Parathyroid adenoma (tissue), 2 donors: ENCODE data around the gene CABP7.

Source experiments
- H2AFZ ChIP-seq: fragments of 300-600 bp; sonication (generic); one replicate; pipeline ENCODE4 v1.7.0; 2017; ENCODE audit warnings: antibody characterized with exemption, mild to moderate bottlenecking
- H3K27ac ChIP-seq: fragments of 300-600 bp; sonication (generic); one replicate; pipeline ENCODE4 v1.7.0; 2017
- H3K27me3 ChIP-seq: fragments of 300-600 bp; sonication (generic); one replicate; pipeline ENCODE4 v1.7.0; 2017; ENCODE audit warnings: low read length; ENCODE audit not compliant: control insufficient read depth, insufficient read depth
- H3K36me3 ChIP-seq: fragments of 300-600 bp; sonication (generic); one replicate; pipeline ENCODE4 v1.7.0; 2017; ENCODE audit warnings: low read length; ENCODE audit not compliant: control insufficient read depth, insufficient read depth
- H3K4me1 ChIP-seq: fragments of 300-600 bp; sonication (generic); one replicate; pipeline ENCODE4 v1.7.0; 2017; ENCODE audit warnings: control low read depth
- H3K4me2 ChIP-seq: fragments of 300-600 bp; sonication (generic); one replicate; pipeline ENCODE4 v1.7.0; 2017; ENCODE audit warnings: low read length
- H3K4me3 ChIP-seq: fragments of 300-600 bp; sonication (generic); one replicate; pipeline ENCODE4 v1.7.0; 2017; ENCODE audit warnings: low read depth, low read length
- H3K79me2 ChIP-seq: fragments of 300-600 bp; sonication (generic); one replicate; pipeline ENCODE4 v1.7.0; 2017; ENCODE audit warnings: control low read depth
- H3K9ac ChIP-seq: fragments of 300-600 bp; sonication (generic); one replicate; pipeline ENCODE4 v1.7.0; 2017; ENCODE audit warnings: mild to moderate bottlenecking
- H3K9me3 ChIP-seq: fragments of 300-600 bp; sonication (generic); one replicate; pipeline ENCODE4 v1.7.0; 2017; ENCODE audit warnings: low read length; ENCODE audit not compliant: control insufficient read depth
- TF ChIP-seq, protein P1 (sequence below): fragments of 300-600 bp; sonication (generic); IDR thresholded peaks from one replicate; pipeline ENCODE4 v1.7.0; 2017; ENCODE audit warnings: antibody characterized with exemption, mild to moderate bottlenecking
- donor health status: primary hyperparathyroidism.

CABP7 gene

DNA sequence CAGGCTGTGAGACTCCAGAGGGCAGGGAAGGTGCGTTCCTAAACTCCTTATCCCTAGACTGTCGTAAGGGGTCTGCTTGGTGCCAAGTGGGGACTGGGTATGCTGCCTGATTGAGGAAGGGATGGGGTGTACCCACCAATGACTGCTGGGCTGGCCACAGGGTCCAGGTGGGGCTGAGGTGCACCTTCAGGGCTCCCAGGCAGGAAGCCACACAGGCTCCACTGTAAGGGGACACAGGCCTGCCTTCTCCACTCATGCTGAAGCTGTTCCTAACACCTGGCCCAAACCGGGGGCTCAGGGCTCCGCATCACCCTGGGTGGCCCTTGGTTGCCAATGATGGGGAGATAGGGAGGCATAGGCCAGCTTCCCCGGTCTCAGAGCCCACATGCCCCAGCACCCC, 20.4 kb downstream of the CABP7 start:
- TF ChIP-seq, protein P1, sequence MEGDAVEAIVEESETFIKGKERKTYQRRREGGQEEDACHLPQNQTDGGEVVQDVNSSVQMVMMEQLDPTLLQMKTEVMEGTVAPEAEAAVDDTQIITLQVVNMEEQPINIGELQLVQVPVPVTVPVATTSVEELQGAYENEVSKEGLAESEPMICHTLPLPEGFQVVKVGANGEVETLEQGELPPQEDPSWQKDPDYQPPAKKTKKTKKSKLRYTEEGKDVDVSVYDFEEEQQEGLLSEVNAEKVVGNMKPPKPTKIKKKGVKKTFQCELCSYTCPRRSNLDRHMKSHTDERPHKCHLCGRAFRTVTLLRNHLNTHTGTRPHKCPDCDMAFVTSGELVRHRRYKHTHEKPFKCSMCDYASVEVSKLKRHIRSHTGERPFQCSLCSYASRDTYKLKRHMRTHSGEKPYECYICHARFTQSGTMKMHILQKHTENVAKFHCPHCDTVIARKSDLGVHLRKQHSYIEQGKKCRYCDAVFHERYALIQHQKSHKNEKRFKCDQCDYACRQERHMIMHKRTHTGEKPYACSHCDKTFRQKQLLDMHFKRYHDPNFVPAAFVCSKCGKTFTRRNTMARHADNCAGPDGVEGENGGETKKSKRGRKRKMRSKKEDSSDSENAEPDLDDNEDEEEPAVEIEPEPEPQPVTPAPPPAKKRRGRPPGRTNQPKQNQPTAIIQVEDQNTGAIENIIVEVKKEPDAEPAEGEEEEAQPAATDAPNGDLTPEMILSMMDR: no peak
- Histone ChIP-seq H3K27me3 (no peaks in the 10 kb centered on the region), H3K36me3 (no peaks in the 10 kb centered on the region), H3K79me2 (no peaks in the 10 kb centered on the region), H3K4me2 (no peak overlapping the region), H3K4me3 (no peak overlapping the region), H3K27ac (no peak overlapping the region), H3K4me1 (no peaks in the 10 kb centered on the region), H3K9ac (no peak overlapping the region), H3K9me3 (no peaks in the 10 kb centered on the region), H2AFZ (no peak overlapping the region)

DNA sequence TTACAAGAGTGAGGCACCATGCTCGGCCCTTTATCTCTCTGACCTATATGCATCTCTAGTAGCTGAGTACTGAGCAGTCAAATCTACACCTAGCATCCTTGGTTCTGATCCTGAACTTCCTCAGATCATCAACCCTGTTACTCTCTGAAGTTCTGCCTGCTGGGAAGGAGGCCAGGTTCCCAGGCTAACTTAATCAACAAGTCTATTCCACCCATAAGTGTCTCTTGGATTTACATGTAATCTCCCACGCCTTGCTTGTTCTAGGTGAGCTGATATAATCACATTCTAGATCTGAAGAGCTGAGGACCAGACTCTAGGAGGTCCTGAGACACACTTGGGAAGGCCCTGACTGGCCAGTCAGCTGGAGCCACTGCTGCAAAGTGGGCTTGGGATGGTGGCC, 22.1 kb downstream of the CABP7 start:
- H3K27ac ChIP-seq: no peak overlapping the region
- no peak overlapping the region for H3K9ac ChIP-seq
- no peaks in the 10 kb centered on the region for H3K79me2 ChIP-seq
- no peak overlapping the region for H3K4me3 ChIP-seq
- H3K27me3 ChIP-seq: no peaks in the 10 kb centered on the region
- no peak overlapping the region for H3K4me2 ChIP-seq
- no peaks in the 10 kb centered on the region for H3K4me1 ChIP-seq
- H3K36me3 ChIP-seq: no peaks in the 10 kb centered on the region
- H3K9me3 ChIP-seq: no peaks in the 10 kb centered on the region
- no peak overlapping the region for H2AFZ ChIP-seq
- TF ChIP-seq, protein P1: no peak

DNA sequence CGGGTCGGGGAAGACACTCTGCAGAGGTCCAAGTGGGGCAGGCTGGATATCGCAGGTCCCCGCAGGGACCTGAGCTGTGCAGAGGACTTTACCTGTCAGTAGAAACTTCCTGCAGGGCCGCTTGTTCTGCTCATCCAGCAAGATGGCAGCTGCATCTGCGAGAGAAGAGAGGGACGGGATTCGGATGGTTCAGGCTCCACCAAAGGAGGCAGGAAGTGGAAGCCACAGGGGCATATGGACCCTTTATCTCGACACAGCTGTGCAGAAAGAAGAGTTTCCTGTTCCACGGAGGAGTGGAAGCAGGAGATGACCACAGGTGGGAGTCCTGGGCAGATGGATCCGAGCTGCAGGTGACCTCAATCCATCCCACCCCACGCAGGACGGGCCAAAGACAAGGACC, 22.5 kb downstream of the CABP7 start:
- Histone ChIP-seq H3K4me3 (no peak overlapping the region), H3K36me3 (no peaks in the 10 kb centered on the region), H2AFZ (no peak overlapping the region), H3K9ac (no peak overlapping the region), H3K79me2 (no peaks in the 10 kb centered on the region), H3K4me1 (no peaks in the 10 kb centered on the region), H3K27me3 (no peaks in the 10 kb centered on the region), H3K9me3 (no peaks in the 10 kb centered on the region), H3K4me2 (no peak overlapping the region), H3K27ac (no peak overlapping the region)
- TF ChIP-seq, protein P1: no peak

DNA sequence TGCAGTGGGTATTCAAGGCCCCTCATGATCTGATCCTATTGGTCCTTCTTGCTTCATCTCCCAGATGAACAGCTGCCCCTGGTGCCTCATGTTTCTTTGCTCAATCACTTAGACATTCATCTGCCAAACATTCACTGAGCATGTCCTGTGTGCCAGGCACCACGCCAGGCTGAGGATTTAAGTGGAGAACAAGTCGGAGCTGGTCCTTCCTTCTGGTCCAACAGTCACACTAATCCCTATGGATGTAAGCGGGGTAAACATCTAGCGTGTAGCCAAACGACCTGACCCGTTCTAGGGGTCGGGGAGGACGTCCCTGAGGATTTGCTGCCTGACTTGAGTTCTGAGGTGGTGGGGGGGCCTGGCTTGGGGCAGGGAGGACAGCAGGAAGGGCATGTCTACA, 25.1 kb downstream of the CABP7 start:
- no peaks in the 10 kb centered on the region for H3K4me1 ChIP-seq
- no peaks in the 10 kb centered on the region for H3K36me3 ChIP-seq

DNA sequence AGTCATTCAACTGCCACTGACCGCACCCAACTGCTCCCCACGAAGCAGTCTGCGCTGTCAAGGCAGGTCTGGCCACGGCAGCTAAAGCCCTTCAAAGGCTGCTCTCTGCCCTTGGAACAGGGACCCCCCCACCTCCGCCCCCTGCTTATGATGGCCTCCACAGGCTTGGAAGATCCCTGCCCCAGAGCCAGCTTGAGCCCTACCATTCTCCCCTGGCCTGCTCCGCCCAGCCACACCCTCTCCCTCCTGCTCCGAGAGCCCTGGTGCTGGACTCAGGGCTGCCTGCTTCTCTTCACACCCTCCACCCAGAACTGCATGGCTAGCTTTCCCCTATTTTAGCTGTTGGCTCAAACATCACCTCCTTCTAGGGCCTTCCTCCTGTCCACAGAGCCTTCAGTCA, 28.0 kb downstream of the CABP7 start:
- TF ChIP-seq, protein P1: no peak
- no peaks in the 10 kb centered on the region for H3K36me3 ChIP-seq
- no peaks in the 10 kb centered on the region for H3K79me2 ChIP-seq
- H3K9ac ChIP-seq: no peak overlapping the region
- H3K4me1 ChIP-seq: no peaks in the 10 kb centered on the region
- H2AFZ ChIP-seq: no peak overlapping the region
- H3K27me3 ChIP-seq: no peaks in the 10 kb centered on the region
- H3K27ac ChIP-seq: no peak overlapping the region
- H3K9me3 ChIP-seq: no peaks in the 10 kb centered on the region
- no peak overlapping the region for H3K4me3 ChIP-seq
- H3K4me2 ChIP-seq: no peak overlapping the region

More for the DNA sequence above, 25.1 kb downstream of the CABP7 start:
- no peak overlapping the region for H2AFZ ChIP-seq
- no peak overlapping the region for H3K4me2 ChIP-seq
- no peak overlapping the region for H3K4me3 ChIP-seq
- H3K79me2 ChIP-seq: no peaks in the 10 kb centered on the region
- H3K9ac ChIP-seq: no peak overlapping the region
- H3K9me3 ChIP-seq: no peaks in the 10 kb centered on the region
- TF ChIP-seq, protein P1: no peak
- no peaks in the 10 kb centered on the region for H3K27me3 ChIP-seq
- no peak overlapping the region for H3K27ac ChIP-seq
